Iris pigment epithelial cell (primary cell): ENCODE results near the gene PPP5C.
A peak's percentile ranks its signal among the peaks of the same experiment; 100 is the strongest.
"Not testable (repeated sequence)": the region's sequence is repeated elsewhere in the genome, so short reads cannot be mapped to it uniquely, and the experiment has no call there.

ENCODE experiments used
- DNase-seq: peaks from one replicate; pipeline ENCODE4 v3.0.0-alpha.2; 2011; ENCODE audit warnings: low read depth

PPP5C gene

GRCh38 chr19:46386996-46387712 is 40.3 kb downstream of the PPP5C start:
- DNase-seq, result no peak

- DNase-seq, result no peak
These were observed 40.8 kb downstream of the PPP5C start for GRCh38 chr19:46387713-46388130.

GRCh38 chr19:46388311-46389095 is 41.6 kb downstream of the PPP5C start:
- DNase-seq, result no peak

- DNase-seq, result no peak
These were observed 43.4 kb downstream of the PPP5C start for GRCh38 chr19:46390121-46390858.

- DNase-seq, result no peak
These were observed 44.0 kb downstream of the PPP5C start for GRCh38 chr19:46390866-46391265.

- DNase-seq, result no peak
These were observed 44.7 kb downstream of the PPP5C start for GRCh38 chr19:46391296-46392251.

GRCh38 chr19:46392252-46392801 is 45.4 kb downstream of the PPP5C start:
- peak; percentile 46 for DNase-seq

- DNase-seq, result no peak
These were observed 46.0 kb downstream of the PPP5C start for GRCh38 chr19:46392837-46393236.

- DNase-seq, result no peak
These were observed 46.8 kb downstream of the PPP5C start for GRCh38 chr19:46393456-46394401.

GRCh38 chr19:46394402-46394797 is 47.5 kb downstream of the PPP5C start:
- DNase-seq, result no peak

- DNase-seq, result not testable (repeated sequence)
These were observed 51.1 kb downstream of the PPP5C start for GRCh38 chr19:46397801-46398479.

GRCh38 chr19:46402725-46403124 is 55.8 kb downstream of the PPP5C start:
- no peak for DNase-seq

- DNase-seq, result no peak
These were observed 57.3 kb downstream of the PPP5C start for GRCh38 chr19:46404055-46404752.

GRCh38 chr19:46404753-46405468 is 58.0 kb downstream of the PPP5C start:
- DNase-seq, result peak; percentile 47

GRCh38 chr19:46406976-46407375 is 60.1 kb downstream of the PPP5C start:
- no peak for DNase-seq

GRCh38 chr19:46407856-46408663 is 61.2 kb downstream of the PPP5C start:
- DNase-seq, result no peak

GRCh38 chr19:46408664-46409039 is 61.8 kb downstream of the PPP5C start:
- peak; percentile 49 for DNase-seq
